NK-92 treated with Interleukin-12 subunit alpha and Interleukin-12 subunit beta, amount 100 ng/mL, for 24 hours (cell line): ENCODE results near the gene COPS8.

ENCODE experiments used
- DNase-seq: peaks from one replicate; lab custom pipeline; 2025; lab: John Stamatoyannopoulos, UW

Gene COPS8

DNA sequence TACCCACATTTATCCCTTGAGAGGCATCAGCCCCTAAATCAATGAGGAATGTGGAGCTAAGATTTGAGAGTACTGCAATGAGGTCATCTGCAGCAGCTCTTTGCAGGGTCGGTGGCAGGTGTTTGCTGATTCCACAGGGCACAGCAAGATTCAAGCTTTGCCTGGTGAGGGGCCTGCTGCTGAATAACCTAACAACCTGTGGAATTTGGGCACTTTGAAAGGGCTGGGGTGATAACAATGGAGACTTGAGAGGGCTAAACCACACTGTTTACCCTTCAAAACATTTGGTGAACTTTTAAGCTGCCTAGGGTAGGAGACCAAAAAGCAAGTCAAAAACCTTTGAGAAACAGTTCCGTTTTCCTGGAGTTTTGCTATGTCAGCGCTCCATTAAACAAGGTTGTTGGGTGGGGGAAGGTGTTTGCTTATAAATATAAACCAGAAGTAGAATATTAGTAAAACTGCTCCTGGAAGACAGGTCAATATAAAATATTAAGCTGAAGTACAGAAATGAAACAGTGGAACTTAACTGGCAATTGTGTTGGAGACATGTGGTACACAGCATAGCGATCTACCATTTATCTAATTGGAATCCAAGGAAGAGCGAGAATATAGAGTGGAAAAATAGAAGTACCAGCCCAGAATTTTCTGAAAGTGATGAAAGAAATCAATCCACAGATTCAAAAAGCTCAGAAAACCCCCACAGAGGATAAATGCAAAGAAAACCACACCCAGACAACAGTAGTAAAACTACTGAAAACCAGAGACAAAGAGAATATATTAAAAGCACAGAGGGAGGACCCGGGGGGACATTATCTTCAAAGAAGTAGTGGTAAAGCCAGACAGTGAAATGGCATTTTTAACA is 15.7 kb downstream of the COPS8 start:
- DNase-seq: no peak

DNA sequence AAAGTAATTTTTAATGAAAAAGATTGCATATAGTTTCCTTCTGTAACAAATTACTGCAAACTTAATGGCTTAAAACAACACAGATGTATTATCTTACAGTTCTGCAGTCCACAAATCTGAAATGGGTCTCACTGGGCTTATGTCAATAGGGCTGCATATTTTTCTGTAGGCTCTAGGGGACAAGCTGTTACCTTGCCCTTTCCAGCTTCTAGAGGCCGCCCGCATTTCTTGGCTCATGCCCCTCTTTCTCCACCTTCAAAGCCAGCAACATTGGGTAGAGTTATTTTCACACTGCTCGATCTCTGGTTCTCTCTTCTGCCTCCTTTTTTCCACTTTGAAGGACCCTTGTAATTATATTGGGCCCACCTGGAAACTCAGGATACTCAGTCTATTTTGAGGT is 16.7 kb downstream of the COPS8 start:
- no peak for DNase-seq

DNA sequence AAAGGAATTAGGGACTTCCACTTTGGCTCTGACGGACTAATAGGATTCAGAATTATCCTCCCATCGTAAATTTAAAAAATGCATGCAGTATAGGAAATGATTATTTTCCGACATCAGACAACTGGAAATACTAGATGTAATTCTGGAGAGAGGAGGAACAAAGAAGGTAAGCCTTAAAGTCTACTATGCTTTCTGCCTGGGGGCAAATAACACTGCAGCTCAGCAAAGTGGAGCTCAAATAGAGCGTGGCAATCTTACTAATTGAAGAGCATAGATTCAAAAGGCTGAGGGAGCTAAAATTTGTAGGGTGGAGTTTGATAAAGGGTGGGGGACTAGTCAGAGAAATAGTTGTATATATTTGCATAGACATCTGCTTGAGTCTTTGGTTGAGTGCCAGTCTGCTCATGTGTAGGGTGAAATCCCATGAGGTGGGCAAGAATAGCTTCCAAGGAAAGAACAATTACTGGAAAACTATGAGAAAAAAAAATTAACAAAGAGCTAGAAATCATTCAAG is 23.8 kb downstream of the COPS8 start:
- DNase-seq: no peak

DNA sequence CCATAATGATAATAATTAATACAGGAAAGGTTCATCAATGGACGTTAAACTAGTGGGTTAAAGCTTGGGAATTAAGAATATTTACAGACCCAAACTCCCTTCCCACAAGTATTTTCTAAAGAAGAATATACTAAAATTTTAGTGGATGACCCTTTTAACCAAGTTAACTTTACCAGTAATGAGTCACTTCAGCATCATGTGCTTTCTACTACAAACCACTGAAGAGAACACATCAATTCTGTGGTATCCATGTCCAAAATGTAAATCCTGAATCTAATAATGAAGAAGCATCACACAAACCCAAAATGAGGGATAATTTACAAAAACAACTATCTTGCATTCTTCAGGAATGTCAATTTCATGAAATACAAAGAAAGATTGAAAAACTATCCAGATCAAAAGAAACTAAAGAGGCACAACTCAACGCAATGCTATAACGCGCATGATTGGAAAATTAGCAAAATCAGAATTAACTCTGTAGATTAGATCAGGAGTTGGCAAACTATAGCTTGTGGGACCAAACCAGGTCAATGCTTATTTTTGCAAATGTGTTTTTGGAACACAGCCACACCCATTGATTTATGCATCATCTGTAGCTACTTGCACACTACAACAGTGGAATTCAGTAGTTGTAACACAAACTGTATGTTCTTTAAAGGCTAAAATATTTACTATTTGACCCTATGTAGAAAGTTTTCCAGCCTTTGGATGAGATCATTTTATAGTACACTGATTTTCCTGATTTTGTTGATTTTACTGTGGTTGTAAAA is 27.5 kb downstream of the COPS8 start:
- no peak for DNase-seq

DNA sequence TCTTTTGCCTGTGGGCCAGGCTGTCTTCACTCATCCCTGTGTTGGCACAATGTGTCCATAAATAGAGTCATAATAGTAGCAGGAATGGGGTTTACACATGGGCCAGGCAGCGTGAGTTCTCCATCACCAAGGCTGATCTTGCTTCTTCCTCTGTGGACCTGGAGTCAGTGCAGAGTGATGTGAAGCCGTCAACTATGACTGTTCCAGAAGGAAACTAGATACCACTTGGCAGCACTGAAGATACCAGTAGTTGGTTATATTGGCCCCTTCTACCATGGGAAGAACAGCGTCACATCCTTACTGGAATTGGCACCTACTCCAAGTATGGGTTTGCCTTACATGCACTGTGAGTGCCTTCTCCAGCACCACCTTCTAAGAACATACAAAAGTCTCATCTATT is 30.2 kb downstream of the COPS8 start:
- no peak for DNase-seq

DNA sequence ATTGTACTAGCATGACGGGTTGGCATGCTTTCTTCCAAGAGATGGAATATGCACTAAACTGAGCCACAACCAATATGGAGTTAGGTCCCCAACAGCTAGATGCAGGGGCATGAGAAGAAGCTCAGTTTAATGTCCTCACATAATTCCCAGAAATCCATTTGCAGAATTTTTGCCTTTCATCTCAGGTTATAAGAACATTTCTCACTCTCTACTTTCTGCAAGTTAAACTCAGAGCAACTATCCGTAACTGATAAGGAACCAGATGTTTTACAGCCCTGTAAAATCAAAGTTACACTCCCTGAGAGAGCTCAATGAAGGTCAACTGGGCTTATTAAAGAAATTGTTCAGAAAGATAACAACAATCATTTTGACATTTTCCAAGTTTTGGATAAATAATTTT is 30.7 kb downstream of the COPS8 start:
- DNase-seq: no peak

DNA sequence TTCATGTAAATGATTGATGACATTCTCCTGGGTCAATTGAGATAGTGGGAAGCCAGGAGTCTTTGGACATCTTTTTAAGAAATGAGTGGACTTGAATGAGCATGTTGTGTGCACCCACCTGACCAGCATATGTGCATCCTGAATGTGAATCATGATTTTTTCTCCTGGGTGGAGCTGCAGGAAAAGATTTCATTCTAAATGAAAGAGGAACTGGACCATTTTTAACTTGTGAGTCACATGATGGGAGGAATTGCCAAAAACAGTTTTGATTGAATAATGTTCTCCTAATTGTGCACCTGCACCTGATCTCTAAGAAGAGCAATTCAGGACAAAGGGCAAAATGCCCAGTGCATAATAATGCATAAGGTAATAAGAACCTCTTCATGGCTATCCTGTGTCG is 32.3 kb downstream of the COPS8 start:
- no peak for DNase-seq

DNA sequence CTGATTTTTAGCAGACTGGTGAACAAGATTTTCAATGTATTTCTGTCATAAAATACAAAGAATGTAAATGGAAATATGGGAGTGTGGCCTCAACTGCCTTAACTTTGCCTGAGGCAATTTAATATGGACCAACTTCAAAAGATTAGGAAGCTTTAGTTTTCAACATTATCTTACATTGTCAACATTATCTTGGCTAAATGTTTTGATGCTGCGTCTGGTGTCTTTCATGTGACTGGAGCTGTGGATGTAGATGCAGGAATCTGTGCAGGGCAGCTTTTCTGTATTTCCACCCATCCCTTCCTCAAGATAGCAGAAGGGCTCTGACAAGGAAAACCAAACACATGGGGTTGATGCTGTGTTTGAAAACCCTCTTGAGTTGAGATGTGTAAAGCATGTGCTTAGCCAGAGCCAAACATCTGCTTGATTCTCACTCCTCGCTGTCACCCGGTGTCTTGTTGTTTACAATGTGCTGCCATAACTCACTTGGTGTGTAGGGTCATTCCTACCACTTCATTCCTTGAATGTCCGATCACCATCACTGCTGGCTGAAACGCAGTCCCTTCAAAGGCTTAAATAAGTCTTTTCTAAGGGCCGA is 33.0 kb downstream of the COPS8 start:
- DNase-seq: no peak

DNA sequence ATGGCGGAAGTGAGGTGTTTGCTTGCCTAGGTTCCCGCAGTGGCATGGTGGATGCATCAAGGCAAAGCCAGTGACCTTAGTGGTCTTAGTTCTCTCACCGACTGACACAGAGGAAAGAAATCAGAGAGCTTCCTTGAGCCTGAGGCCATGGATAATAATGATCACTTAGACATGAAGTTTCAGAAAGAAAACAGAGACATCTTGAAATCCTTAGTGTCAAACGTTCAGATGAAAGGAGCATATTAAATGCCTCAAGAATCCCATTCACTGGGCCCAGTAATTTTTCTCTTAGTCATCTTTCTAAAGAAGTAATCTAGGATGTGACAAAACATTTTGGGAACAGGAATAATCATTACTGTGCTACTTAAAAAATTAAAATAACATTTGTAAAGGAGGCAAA is 35.2 kb downstream of the COPS8 start:
- DNase-seq: no peak

DNA sequence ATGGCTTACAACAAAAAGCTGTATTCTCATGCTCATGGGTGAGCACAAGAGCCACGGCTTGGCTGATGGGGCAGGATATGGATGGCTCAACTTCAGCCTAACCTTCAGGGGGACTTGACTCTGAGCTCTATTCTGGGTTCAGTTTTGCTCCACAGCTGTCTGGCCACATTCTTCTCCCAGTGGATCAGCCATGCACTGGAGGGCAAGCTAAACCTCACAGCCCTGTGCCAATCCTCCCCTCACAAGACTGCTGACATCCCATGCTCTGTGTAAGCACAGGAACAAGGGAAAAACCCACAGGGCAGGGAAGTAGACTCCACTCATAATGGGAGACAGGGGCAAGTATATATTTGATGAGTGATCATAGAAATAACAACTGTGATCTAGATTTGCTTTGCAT is 35.6 kb downstream of the COPS8 start:
- DNase-seq: no peak

DNA sequence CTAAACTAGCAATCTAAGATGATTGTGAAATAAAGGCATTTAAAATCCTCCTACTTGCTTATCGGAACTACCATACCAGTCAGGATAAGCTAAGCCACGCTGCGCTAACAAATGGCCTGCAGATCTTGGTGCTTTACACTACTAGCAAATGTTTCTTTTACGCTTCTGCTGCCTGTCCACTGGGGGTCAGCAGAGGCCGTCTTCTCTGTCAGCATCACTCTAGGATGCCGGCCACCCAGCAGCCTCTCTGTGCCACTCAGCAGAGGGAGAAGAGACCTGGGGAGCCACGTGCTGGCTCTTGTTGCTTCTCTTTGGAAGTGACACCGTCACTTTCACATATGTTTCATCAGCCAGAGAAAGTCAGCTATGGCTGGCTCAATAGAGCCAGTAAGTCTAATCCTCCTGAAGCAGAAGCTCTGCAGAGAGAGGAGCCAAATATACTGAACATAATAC is 36.6 kb downstream of the COPS8 start:
- peak; percentile 45 for DNase-seq

DNA sequence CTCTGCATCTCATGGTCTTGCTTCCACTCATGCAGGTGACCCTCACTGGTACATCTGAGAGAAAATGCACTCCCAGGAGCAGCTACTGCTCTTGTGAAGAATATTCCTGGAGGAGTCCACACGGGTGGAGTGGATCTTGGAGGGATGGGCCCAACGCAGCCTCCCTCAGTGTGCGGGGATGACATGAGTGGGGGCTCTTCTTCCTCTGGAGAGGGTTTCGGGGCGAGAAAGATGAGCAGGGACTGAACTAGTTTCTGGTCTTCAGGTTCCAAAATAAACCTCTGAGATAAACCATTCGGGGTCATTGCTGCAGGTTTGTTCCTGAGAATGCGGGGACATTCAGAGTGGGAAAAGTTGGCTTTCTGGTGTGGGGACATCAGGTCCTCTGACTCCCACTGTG is 39.1 kb downstream of the COPS8 start:
- DNase-seq: no peak

DNA sequence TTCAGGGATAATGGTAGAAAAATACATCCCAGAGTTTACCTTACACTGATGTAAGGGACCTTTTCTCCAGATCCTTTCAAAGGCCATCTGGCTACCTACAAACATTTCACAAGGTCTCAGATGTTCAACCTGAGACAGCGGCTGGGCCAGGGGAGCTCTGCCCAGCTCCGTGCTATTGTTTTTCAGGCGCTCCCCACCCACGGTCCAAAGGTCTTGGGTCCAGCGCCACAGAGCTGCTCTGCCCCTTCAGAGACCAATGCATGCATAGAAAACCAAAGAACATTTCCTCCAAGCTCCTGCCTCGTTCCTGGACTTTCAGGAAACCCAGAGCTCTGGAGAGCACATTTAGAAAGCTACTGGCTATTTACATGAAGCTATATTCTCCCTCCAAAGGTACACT is 40.3 kb downstream of the COPS8 start:
- DNase-seq: no peak

DNA sequence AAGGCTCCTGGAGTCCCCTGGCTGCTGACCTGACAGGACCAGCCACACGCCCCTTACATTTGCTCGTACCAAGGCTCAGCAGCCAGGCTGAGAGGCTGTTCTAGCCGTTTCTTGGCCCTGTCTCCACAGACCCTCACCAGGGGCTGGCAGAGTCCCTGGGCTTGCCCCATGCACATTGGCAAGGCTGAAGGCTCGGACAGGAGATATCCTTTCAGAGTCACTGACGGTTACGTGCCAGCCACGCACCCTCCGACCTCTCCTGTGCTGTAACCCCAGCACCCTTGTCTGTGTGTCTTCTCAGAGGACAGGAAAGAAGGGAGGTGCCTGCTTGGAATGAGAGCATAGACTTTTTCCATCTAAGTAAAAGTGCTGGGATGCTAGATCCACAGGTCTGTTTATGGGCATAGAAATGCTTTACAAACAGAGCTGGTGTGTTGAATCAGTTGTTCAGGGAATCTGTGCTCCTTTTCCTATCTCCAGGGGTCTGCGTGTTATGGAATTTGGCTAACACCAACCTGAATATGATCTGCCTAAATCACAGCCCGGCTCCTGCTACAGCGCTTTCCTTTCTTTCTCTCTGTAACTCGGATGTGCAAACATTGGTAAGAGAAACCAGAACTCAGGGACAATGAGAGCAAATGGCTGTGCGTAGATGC is 41.0 kb downstream of the COPS8 start:
- no peak for DNase-seq

DNA sequence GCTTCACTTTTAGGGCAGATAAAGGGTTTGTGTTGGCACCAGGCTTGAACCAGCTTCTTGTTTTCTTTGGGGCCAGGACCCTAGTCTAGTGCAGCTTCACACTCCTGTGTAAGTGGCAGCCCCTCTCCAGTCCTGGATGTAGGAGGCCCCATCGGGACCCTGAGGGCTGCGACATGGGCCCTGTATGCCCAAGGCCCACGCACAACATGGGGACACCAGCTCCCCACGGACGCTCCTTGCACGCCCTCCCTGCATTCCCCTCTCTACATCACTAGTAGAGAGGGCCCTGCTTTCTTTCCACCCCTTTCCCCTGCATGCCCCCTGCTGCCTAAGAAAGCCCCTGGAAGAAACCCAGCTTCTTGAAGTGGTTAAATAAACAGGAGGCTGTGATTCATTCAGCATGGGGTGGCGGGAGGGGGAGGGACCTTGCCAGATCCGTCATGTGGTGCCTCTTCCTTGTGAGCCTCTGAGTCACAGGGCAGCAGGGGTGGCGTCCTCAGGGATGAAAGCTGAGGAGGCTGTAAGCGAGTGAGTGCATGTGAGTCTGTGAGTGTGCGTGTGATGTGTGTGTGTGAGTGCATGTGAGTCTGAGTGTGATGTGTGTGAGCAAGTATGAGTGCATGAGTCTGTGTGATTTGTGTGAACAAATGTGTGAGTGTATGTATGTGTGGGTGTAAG is 42.5 kb downstream of the COPS8 start:
- no peak for DNase-seq

DNA sequence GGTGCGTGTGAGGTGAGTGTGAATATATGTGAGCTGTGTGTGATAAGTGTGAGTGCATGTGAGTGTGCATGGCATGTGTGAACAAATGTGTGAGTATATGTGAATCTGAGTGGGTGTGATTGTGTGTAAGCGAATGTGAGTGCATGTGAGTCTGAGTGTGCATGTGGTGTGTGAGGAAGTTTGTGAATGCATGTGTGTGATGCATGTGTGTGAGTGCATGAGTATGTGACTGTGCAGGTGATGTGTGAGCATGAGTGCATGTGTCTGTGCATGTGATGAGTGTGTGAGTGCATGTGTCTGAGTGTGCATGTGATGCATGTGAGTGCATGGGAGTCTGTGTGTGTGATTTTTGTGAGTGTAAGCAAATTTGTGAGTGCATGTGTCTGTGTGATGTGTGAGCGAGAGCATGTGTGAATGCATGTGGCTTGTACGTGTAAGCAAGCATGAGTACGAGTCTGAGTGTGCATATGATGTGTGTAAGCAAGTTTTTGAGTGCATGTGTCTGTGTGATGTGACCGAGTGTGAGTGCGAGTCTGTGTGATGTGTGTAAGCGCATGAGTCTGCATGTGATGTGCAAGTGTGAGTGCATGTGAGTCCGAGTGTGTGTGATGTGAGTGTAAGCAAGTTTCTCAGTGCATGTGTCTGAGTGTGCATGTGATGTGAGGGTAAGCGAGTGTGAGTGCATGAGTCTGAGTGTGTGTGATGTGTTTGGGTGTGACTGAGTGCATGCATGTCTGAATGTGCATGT is 43.3 kb downstream of the COPS8 start:
- DNase-seq: no peak

DNA sequence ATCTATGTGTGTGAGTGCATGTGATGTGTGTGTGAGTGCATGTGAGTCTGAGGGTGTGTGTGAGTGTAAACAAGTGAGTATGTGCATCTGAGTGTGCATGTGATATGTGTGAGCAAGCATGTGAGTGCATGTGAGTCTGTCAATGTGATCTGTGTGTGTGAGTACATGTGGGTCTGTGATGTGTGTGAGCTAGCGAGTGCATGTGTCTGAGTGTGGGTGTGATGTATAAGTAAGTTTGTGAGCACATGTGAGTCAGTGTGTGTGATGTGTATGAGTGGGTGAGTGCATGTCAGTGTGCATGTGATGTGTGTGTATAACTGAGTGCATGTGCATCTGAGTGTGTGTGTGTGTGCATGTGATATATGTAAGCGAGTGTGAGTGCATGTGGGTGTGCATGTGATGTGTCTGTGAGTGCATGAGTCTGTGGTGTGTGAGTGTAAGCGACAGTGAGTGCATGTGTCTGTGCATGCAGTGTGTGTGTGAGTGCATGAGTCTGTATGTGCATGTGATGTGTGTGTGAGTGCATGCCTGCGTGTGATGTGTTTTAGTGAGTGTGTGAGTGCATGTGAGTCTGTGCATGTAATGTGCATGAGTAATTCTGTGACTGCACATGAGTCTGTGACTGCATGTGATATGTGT is 44.1 kb downstream of the COPS8 start:
- DNase-seq: no peak

DNA sequence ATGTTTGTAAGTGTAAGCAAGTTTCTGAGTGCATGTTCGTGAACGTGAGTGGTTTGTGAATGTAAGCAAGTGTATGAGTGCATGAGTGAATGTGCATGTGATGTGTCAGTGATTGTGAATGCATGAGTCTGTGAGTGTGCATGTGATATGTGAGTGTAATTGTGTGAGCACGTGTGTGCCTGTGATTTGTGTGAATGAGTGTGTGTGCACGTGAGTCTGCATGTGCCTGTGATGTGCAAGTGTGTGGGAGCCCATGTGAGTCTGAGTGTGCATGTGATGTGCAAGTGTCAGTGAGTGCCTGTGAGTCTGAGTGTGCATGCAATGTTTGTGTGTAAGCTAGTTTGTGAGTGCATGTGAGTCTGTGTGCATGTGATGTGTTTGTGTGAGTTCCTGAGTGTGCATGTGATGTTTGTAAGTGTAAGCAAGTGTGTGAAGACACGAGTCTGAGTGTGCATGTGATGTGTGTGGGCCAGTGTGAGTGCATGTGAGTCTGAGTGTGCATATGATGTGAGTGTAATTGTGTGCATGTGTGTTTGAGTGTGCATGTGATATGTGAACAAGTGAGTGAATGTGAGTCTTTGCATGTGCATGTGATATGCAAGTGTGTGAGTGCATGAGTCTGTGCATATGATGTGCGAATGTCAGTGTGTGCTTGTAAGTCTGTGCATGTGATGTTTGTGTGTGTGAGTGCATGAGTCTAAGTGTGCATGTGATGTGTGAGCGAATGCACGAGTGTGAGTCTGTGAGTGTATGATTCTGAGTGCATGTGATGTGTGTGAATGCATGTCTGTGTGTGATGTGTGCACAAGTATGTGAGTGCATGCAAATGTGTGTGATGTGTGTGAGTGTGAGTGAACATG is 45.1 kb downstream of the COPS8 start:
- no peak for DNase-seq

DNA sequence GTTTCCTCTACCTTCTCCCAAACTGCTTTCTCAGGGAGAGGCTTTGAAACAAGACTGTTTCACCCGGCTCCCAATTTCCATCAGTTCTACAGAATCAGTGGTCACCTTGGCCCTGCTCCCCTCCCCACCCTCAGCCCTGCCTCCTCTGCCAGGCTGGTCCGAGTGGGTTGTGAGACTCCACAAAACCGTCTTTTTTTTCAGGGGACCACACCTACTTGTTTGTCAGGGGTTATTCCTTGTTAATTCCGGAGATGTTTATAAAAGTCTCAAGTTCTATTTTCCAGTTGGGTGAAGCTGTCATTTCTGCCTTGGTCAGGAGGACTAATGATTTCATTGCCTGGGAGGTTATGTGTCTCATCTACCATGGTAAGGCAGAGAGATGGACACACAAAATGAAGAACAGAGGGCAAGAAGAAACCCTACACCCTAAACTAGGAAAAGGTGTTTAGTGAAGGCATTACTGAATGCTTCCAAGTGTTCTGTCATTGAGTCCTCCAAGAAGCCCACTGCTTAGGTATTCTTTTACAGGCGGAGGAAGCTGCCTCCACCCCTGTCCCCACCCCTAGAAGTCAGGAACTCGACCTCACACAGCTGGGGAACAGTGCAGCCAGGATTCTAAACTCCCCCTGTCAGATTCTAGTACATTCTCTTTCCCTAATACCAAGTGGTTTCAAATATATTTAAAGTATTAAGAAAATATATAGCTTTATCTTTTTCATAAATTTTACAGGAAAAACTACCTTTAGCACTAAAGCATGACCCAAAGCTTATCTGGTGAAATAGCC is 46.3 kb downstream of the COPS8 start:
- DNase-seq: no peak
